Fibroblast of gingiva (primary cell): ENCODE results near the gene PTX4.

Source experiments
- DNase-seq: peaks from one replicate; pipeline ENCODE4 v3.0.0-alpha.2; 2011; ENCODE audit warnings: low read depth

Gene PTX4, protein sequence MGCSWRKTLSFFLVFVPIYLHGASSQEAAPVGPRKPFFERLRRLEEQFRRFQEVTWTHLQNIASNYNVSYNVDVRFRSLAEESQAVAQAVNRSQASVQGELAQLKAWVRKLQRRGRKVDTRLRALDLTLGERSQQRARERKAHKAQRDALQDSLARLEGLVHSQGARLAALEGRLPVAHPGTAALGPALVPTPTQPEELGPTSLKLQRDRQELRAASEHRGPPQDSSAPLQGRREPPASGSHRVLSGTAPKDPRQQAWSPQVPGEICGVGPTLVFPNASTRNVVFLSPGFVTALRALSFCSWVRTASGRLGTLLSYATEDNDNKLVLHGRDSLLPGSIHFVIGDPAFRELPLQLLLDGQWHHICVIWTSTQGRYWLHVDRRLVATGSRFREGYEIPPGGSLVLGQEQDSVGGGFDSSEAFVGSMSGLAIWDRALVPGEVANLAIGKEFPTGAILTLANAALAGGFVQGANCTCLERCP

DNA sequence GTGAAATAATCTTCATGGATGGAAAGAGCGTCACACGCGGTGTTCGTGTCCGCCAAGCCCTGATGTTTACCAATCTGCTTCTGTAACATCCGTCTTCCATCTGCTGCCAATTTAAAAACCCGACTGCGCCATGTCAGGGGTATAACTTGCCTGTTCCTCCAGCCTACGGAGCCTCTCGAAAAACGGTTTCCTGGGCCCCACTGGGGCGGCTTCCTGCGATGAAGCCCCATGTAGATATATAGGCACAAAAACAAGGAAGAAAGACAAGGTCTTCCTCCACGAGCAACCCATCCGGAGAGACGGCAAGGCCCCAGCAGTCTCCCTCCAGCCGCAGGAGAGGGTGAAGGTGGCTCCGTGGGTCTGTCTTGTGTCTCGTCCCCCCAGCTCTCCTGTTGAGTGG is at the start of gene PTX4:
TSS of gene PTX4 (minus strand) at position 326 of the 400 bp plus-strand sequence. CDS start at position 291, 35 bp downstream.
- no peak for DNase-seq

DNA sequence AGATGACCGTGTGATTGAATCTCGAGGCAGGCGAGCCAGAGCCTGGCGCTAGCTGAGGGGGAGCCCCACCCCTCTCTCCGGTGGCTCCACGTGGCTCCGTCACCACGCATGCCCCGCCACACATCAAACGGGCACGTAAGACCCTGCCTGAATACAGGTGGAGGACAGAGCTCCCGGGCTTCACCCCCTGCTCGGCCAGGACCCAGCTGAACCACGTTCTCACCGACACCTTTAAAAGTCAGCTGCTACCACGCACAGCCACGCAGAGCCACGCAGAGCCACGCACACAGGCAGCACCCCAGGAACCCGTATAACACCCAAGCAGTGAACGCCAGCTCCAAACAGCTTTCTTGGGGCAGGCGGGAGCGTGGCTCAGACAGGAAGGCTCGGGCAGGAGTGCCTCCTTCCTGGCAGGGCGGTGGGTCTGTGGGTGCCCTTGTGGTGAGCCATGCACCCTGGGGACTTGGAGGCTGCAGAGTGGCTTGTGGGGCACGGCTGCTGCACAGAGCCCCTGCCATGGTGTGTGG is 49.1 kb upstream of the PTX4 start:
- no peak for DNase-seq

DNA sequence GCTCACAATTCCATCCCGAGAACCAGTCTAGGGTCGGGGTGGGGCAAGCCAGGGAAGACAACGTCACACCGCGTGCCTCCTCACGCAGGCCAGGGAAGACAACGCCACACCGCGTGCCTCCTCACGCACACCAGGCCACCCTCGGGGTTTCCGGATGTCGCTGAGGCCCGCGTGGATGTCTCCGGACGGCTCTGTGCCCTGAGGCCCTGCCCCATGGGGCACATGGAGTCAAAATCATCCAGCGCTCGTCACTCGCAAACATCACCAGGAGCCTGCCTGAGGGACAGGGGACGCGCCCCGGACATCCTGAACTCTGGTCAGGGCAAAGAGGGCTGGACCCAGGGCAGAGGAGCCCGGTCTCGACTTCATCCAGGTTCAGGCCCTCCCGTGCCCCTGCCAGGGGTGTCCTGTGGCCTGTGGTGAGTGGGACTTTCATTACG is 48.4 kb upstream of the PTX4 start:
- DNase-seq = no peak

DNA sequence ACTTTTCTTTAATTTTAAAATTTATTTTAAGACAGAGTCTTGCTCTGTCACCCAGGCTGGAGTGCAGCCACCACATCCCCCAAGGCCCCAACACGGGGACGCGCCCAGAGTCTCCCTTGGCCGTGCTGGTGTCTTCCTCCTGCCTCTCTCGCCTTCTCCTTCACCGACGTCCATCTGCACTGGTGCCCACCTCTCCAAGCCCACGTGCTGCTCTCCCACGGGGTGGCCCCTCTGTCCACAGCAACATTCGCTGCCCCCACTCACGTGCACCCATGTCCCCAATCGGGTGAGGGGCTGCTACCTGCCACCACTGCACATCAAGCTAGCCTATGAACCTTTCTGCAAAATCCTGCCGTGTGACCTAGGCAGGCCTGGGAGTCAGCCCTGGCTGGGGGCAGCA is 47.9 kb upstream of the PTX4 start:
- no peak for DNase-seq

DNA sequence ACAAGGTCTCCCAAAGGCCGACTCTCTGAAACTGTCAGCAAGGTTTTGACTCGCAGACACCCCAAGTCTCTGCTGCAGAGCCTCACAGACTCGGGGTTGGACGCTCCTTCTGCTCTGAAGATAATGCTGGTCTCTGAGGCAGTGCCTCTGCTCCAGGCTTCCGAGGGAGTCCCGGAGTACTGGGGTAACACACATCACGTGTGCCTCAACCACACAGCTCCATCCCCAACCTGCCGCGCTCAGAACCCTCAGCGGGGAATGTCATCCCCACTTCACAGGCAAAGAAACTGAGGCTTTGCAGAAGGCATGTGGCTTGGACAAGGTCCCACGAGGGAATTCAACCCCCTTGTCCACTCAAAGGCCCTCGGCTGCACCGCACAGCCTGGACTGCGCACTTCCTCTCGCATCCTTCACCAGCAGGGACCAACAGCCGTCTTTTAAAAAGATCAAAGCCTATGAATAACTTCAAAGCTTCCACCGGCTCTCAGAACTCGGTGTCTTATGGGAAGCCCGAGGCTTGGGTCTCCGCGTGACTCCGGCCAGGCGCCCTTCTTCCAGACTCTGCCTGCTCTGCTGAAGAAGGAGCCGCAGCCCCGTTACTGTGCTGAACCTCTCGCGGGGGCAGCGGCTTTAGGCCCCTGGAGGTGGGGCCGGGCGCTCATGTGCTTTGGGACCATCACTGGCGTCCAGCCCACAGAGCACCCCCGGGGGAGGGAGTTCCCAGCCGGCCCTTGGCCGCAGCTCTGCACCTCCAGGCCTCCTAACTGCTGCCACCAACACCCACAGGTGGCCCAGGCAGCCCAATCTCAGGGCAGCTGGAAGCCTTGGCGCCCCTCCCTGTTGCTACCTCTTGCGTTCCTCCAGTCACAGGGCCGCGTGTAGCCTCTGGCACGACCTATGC is 46.9 kb upstream of the PTX4 start:
- DNase-seq = peak; percentile 34

DNA sequence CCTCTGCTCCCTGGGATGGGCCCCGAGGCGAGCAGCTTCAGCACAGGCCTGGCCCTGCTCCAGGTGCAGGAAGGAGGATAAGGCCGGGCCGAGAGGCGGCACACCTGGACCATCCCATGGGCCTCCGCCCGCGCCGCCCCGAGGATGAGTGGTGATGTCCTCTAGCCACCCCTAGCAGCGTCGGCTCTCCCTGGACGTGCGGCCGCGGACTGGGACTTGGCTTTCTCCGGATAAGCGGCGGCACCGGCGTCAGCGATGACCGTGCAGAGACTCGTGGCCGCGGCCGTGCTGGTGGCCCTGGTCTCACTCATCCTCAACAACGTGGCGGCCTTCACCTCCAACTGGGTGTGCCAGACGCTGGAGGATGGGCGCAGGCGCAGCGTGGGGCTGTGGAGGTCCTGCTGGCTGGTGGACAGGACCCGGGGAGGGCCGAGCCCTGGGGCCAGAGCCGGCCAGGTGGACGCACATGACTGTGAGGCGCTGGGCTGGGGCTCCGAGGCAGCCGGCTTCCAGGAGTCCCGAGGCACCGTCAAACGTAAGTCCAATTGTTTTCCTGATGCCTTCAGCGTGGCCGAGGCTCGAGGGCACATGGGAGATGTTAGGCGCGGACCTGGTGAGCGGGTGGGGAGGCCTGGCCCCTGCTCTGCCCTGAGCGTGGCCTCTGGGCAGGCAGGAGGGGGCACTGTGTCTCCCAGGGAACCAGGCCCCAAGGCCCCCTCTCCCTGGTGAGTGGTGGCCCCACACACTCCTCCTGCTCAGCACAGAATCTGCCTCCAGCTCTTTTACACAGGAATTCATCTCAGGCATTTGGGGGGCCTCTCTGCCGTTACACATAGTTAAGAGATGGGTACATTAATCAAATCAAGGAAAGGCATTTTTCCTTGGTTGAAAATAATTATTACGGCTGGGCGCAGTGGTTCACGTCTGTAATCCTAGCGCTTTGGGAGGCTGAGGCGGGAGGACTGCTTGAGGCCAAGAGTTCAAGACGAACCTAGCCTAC is 45.6 kb upstream of the PTX4 start:
- DNase-seq = no peak

DNA sequence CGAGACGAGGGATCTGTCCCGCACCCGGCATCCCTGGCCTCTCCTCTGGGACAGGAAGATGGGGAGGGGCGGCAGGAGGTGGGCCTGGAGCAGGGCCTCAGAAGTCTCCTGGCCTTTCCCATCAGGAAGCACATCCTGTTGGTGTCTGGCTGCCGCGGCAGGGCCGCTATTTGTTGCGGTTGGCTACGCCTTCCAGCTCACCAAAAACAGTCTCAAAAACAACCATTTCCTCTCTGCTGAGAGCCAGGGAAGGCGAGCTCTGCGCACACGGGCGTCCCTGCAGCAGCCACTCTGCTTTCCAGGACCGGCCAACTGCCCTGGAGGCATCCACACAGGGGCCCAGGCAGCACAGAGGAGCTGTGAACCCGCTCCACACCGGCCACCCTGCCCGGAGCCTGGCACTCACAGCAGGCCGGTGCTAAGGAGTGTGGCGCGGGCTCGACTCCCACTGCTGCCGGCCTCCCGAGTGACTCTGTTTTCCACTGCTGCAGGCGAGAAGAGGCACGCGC is 44.8 kb upstream of the PTX4 start, which contains the start of gene TMEM204:
TSS of gene TMEM204 (plus strand) at position 224 of the 509 bp plus-strand sequence. CDS start 610 bp downstream, outside the sequence.
- DNase-seq = peak; percentile 89

DNA sequence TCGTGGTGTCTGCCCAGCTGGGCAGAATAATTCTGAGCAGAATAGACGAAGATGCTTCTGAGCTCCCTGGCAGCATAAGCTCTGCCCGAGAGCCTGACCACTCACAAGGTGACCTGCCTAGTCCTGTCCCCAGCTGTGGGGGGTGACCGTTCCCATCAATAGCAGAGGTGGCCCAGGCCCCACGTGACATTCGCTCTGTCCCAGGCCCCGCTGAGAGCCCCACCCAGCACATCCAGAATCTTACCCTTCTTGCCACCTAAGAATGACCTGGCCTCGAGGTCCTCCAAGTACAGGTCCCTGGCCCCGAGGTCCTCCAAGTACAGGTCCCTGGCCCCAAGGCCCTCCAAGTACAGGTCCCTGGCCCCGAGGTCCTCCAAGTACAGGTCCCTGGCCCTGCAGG is 44.0 kb upstream of the PTX4 start:
- no peak for DNase-seq

DNA sequence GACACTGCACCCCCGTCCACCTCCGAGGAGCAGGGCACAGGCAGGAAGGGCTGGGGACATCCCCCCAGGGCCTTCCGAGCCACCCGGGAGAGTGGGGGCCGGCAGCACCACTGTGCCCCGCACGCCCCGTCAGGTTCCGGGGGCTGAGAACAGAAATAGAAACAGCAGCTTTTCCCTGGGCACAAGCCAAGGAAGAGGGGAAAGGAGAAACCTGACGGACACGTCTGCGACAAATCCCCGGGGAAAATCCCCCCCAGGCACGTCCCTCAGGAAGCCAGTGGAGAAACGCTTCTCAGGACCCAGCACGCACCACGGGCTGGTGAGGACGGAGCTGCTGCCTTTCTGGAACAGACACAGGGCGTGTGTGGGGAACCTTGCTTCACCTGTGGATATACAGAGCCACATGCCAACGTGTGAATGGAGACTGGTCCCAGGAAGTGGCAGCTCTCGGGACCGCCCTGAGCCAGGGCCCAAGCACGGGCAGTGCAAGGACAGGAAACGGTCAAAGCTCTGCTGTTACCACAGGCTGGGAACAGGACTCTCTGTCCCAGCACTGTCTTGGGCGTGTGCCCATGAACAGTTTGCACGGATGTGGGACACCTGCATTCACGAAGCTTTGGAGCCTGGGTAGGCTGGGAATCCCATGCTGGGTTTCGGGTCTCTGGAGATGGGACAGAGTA is 43.5 kb upstream of the PTX4 start:
- peak; percentile 64 for DNase-seq

DNA sequence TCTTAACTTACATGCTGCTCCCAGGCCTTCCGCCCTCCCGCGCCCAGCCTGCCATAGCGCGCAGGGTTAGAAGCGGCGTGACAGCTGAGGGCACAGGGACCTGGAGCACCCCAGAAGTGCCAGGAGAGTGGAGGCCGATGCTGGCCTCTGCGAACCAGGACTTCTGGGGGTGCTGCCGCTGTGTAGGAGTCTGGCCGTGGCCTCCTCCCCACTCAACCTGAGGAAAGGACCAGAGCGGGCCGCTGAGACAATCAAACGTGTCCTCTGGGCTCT is 42.8 kb upstream of the PTX4 start:
- DNase-seq = no peak

DNA sequence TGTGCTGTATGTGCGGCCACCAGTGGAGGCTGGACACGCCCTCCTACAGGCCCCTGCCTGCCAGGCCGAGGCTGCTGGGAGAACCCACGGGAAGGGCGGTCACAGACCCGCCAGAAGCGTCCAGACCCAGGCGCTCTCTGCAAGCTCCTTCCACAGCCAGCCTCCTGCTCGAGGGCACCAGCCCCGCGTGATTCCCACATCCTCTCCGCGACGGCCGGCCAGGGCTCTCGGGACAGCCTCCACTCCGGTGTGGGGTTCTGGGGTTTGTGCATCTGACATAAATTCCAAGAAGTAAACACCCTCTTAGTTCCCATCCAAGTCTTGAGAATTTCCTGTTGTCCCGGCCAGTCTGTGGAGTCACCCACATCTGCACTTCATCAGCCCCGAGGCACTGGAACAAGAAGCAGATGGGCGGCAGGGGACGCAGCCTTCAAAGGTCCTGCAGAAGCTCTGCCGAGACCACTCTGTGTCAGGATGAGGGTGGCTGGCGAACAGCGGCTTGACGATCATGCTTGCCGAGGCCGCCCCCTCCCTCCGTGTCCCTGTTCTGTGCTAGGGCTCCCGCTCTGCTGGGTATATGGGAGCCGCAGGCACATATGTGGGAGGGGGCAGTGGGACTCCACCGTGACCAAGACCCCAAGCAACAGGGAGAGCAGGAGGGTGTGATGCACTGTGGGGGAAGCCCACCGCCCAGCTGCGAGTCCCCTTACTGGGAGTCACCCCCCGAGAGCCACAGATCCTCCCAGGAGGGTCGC is 42.3 kb upstream of the PTX4 start:
- DNase-seq = peak; percentile 94

DNA sequence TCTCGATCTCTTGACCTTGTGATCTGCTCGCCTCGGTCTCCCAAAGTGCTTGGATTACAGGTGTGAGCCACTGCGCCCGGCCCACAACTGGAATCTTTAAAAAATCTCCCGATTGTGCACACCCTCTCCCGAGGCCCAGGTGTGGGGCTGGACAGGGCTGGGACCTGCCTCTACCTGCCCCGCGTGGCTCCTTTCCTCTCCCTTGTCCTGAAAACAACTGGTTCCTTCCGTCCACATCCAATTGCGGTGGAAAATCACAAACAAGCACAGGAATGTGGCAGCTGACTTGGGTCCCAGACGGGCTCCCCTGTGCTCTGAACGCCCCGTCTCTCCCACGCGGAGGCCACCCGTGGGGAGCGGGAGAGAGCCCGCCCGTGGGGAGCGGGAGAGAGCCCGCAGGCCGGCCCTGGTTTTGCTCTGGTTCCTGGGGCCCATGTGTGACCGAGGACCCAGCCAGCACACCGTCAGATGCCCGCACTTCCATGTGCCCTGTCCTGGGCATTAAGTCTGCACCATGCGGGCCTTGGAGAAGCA is 41.7 kb upstream of the PTX4 start:
- no peak for DNase-seq

DNA sequence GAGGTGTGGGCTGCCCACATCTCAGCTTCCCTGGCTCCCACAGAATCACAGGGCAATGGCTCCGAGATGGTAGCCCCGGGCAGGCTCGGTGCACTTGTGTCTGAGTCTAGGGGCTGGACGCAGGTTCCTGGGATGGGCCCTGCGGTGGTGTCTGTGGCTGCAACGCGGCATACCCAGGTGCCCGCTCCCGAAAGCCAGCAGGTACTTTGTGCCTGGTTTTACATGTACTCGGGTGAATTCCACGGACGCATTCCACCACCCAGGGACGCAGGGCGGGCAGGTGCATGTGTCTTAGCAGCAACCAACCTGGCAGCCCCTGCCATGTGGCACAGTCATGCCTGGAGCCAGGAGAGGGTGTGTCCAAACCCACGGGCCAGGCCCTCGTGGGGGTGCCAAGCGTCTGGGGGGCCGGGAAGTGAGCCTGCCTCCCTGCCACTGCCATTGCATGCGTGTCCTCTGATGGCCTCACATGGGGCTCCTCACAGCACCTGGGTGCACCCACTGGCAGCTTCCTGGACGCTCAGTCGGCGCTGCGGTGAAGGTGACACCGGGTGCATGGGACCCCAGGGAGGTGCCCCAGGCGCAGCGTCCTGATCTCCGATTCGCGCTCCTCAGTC is 40.3 kb upstream of the PTX4 start:
- DNase-seq = no peak

DNA sequence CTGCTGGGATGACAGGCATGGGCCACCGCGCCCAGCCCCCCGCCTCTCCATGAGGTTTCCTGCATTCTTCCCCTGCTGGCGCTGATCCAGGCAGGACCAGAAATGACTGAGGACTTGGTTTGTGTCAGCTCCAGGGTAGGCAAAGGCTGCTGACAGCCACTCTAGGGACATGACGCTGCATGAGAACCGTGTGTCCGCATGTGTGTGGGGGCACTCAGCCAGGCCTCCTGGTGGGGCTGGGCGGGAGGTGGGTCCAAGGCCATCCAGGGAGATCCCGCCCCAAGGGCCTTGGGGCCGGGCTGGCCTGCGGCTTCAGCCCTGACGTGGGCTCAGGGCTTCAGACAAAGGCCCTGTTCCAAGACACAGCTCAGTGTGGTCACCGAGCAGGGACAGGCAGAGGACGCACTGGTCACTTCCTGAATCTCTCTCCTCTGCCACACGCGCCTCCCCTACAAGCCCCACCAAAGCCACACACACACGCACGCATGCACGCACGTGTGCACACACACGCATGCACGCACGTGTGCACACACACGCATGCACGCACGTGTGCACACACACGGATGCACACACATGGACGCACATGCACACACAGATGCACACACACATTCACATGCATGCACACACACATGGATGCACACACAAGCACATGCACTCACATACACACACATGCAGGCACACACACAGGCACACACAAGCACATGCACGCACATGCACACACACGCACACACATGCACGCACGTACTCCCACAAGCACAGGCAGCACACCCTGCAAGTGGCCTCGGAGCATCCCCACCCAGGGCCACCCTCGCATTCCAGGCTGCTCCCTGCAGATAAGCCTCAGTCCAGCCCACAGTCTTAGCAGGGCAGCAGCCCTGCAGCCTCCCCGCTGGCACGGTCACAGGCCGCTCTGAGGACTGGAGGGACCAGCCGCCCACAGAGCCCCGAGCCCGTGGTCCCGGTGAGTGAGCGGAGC is 39.4 kb upstream of the PTX4 start:
- peak; percentile 39 for DNase-seq

DNA sequence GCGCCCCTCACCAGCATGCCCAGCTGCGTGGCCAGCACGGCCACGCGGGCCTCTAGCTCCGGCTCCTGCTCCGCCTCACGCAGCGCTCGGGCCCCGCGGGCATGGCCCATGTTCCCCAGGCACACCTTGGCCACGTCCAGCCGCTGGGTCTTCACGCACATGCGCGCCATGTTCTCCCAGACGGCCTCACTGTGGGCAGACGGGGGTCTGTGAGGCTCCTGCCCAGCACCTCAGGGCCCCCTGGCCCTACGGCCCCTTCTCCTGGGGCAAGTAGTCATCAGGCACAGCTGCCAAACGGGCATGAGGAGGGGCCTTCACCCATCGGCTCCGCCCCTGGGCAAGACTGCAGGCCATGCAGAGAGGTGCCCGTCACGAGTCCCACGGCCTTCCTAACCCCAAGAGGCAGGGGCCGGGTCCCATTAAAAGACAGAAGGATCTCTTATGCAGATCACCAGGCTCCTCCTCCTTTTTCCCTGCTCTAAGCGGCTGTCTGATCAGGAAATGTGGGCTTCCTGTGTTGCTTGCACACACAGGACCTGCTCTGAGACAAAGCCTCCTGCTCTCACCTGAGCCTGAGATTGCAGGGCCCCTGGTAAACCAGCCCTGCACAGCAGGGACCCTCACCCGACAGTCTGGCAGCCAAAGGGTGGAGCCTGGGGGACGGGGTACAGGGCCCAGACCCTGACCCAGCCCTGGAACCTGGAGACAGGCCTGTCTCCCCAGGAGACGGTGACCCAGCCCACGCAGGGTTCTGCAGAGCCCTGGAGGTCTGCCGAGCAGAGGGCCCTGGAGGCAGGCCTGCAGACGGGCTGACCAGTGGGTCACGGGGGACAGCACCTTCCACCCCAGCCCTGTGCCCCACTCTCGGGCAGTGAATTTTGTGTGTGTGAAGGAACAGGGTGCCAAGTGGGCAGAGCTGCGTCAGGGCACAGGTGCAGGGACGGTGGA is 38.1 kb upstream of the PTX4 start:
- DNase-seq = no peak

DNA sequence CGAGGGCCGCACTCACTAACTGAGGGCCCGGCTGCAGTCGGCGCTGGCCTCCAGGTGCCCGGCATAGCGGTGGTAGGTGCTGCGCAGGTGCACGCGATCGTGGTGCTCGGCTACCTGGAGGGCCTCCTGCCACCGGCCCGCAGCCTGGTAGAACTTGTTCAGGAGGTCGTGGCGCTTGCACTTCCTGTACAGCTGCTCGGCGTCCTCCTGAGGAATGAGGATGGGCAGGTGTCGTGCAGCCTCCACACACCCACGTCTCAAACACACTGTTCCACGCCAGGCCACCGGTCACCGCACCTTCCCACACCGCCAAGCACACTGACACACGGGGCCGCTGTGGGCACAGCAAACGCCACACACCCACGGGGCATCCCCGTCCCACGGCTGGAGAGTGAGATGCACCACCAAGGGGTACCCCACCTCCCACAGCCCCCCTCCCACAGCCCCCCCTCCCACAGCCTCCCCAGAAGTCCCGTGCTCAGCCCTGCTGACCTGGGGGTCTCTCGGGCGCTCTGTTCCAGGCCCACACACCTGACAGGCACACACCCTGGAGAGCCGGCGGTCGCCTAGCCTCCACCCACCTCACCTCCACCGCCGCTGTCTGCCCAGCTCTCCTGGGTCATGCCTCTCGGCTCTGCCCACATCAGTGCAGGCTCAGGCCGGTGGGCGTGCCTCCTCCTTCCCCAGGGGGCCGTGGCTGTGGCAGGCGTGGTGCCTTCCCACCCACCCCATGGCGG is 37.3 kb upstream of the PTX4 start:
- DNase-seq = no peak
